ENCODE measurements around the gene ATG13. TPM values are rescaled to one million over a fixed set of nuclear protein-coding genes. Genes with fewer than 3 reads are reported as not detected.

The ATG13 gene
- total RNA-seq, 1 experiment from 2014 or later: 69.2 TPM

- Histone ChIP-seq H3K9ac (ENCODE audit: low read length) (no peak overlapping the region), H3K4me1 (ENCODE audit: control insufficient read depth in 1 of 2, insufficient read depth in 2 of 2, low read length in 2 of 2) (no peaks in the 10 kb centered on the region), H3K79me2 (ENCODE audit: insufficient read depth, low read length) (no peaks in the 10 kb centered on the region), H2AFZ (ENCODE audit: low read depth, low read length, poor library complexity, severe bottlenecking) (no peak overlapping the region), H3K36me3 (ENCODE audit: control insufficient read depth in 1 of 2, insufficient read depth in 2 of 2, low read length in 2 of 2) (peaks cover 12 to 21% of the 10 kb centered on the region in 2 experiments; a peak in 3 of 4 replicates), H3K27ac (ENCODE audit: low read depth, low read length) (no peak overlapping the region), H4K20me1 (ENCODE audit: insufficient read depth) (no peaks in the 10 kb centered on the region), H3K9me2 (ENCODE audit: insufficient read depth) (no peaks in the 10 kb centered on the region), H3K27me3 (ENCODE audit: insufficient read depth, low read length) (no peaks in the 10 kb centered on the region), H3K4me3 (replicated peaks in 1 of 2; ENCODE audit: low read depth in 1 of 2, low read length in 2 of 2) (no peak overlapping the region), H3K4me2 (ENCODE audit: low read length) (no peak overlapping the region), H3K9me3 (ENCODE audit: control insufficient read depth in 1 of 2, insufficient read depth in 1 of 2, low read depth in 1 of 2, low read length in 2 of 2) (no peaks in the 10 kb centered on the region)
- ChIA-PET CTCF (no interaction called here), RAD21 (ENCODE audit: low non-redundant PET in 1 of 2, low total read pairs in 2 of 2, uncharacterized antibody in 2 of 2, unreplicated experiment in 2 of 2) (no interaction called here), POLR2A (no interaction called here)
- no peak for ATAC-seq
- DNase-seq (ENCODE audit: low read depth, low spot score): no peak
- no TSS peak for BruUV-seq (replicated peaks)
- TF ChIP-seq RAD21 (IDR thresholded peaks at IDR 0.05; ENCODE audit: low read depth) (no peak), CTCF (IDR thresholded peaks at IDR 0.05 in 2 of 3, conservative IDR thresholded peaks at IDR 0.05 in 1 of 3; ENCODE audit: borderline replicate concordance in 1 of 3, insufficient read depth in 1 of 3, low read depth in 2 of 3, low read length in 2 of 3) (no peak), EGR1 (IDR thresholded peaks at IDR 0.05; ENCODE audit: low read depth) (no peak), SRF (IDR thresholded peaks at IDR 0.05; ENCODE audit: low read depth) (no peak), POLR2A (IDR thresholded peaks at IDR 0.05; ENCODE audit: borderline replicate concordance, extremely low read depth, insufficient read depth, insufficient read length) (no peak), JUND (IDR thresholded peaks at IDR 0.05) (no peak), CEBPB (IDR thresholded peaks at IDR 0.05; ENCODE audit: low read depth) (no peak), CBX3 (IDR thresholded peaks at IDR 0.05; ENCODE audit: low read depth) (no peak), ZFX (IDR thresholded peaks at IDR 0.05) (no peak), EZH2 (IDR thresholded peaks at IDR 0.05) (no peak), POLR2AphosphoS5 (IDR thresholded peaks at IDR 0.05; ENCODE audit: low read depth, low read length) (no peak), YY1 (IDR thresholded peaks at IDR 0.05; ENCODE audit: extremely low read depth, insufficient replicate concordance, low read depth, low read length) (no peak), SIN3A (IDR thresholded peaks at IDR 0.05; ENCODE audit: low read depth) (no peak), SP1 (IDR thresholded peaks at IDR 0.05; ENCODE audit: low read depth) (no peak)
- intact Hi-C loops (cut with micrococcal nuclease): no loop called here
These were observed 38.3 kb downstream of the ATG13 start for GRCh38 chr11:46655631-46656030.
